Gastroesophageal sphincter (tissue), 3 donors: ENCODE results near the gene RXRA.

Experiments
- POLR2AphosphoS5 ChIP-seq: sonication (generic); formaldehyde crosslinking; IDR thresholded peaks from one replicate; pipeline ENCODE4 v1.6.1; 2017; ENCODE audit warnings: antibody characterized with exemption
- TF ChIP-seq, protein P1 (sequence below), 4 experiments: fragments of 200-600 bp in 2 of 4; fragments of 450-650 bp in 2 of 4; sonication (generic) in 1 of 4; IDR thresholded peaks; one replicate each; pipeline ENCODE4 v1.5.1; 2017 to 2019; ENCODE audit warnings: antibody characterized with exemption in 4 of 4, mild to moderate bottlenecking in 2 of 4, moderate library complexity in 2 of 4

DNA sequence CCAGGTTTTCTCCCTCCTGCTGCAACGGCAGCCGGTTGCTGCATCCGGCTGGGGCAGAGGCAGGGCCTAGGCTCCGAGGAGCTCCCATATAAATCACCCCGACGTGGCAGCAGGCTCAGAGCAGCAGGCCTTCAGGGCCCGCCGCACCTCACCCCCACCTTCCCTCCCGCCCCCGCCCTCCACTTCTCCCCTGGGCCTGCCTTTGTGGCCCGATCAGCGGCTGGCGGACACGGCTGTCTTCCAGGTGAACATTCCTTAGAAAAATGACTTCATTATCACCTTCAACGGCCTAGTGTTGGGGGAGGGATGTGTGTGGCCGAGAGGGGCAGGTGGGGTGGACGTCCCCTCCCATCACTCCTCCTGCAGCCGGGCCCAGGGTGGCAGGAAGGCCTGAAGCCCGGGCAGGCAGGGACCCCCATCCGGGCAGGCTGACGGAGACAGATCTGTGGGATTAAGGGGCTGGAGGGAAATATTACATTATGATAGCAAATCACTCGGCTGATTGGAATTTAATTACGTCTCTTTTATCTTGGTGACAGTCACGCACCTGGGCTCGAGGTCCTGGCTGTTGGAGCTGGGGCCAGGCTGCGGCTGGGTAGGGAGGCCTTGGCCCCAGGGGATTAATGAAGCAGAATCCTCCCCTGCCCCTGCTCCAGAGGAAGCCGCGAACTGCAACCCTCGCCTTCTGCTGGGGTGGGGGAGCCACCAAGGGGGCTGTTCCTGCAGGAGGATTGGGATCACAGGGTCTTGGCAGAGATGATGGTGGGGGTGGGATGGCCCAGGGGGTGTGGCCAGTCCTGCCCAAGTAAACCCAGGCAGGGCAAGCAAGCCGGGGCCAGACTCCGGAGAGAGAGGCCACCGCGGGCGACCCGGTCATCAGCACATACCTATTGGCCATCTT, 38.4 kb upstream of the RXRA start:
- no peak for TF ChIP-seq POLR2AphosphoS5
- TF ChIP-seq, protein P1, sequence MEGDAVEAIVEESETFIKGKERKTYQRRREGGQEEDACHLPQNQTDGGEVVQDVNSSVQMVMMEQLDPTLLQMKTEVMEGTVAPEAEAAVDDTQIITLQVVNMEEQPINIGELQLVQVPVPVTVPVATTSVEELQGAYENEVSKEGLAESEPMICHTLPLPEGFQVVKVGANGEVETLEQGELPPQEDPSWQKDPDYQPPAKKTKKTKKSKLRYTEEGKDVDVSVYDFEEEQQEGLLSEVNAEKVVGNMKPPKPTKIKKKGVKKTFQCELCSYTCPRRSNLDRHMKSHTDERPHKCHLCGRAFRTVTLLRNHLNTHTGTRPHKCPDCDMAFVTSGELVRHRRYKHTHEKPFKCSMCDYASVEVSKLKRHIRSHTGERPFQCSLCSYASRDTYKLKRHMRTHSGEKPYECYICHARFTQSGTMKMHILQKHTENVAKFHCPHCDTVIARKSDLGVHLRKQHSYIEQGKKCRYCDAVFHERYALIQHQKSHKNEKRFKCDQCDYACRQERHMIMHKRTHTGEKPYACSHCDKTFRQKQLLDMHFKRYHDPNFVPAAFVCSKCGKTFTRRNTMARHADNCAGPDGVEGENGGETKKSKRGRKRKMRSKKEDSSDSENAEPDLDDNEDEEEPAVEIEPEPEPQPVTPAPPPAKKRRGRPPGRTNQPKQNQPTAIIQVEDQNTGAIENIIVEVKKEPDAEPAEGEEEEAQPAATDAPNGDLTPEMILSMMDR (IDR thresholded peaks at IDR 0.05) = no peak
